Transverse colon (tissue), 4 donors: ENCODE measurements around the gene CFAP299.
A peak's percentile ranks its signal among the peaks of the same experiment; 100 is the strongest.

Experiments used
- EP300 ChIP-seq: sonication (generic); formaldehyde crosslinking; IDR thresholded peaks from one replicate; pipeline ENCODE4 v1.6.1; 2017; ENCODE audit warnings: antibody characterized with exemption, low read depth
- POLR2A ChIP-seq: fragments of 450-650 bp; IDR thresholded peaks from one replicate; pipeline ENCODE4 v1.6.1; 2016; ENCODE audit warnings: antibody characterized with exemption, mild to moderate bottlenecking, moderate library complexity
- POLR2AphosphoS5 ChIP-seq, 3 donors: sonication (generic); formaldehyde crosslinking; IDR thresholded peaks; one replicate each; pipeline ENCODE4 v1.6.1; 2016; ENCODE audit warnings: antibody characterized with exemption in 3 of 3
- TF ChIP-seq, protein P1 (sequence below), 5 experiments: fragments of 200-600 bp in 3 of 5; fragments of 450-650 bp in 2 of 5; sonication (generic) in 3 of 5; IDR thresholded peaks; 1 replicate in 2 of 5; 2 replicates in 3 of 5; pipeline ENCODE4 v1.5.1; 2016 to 2017; ENCODE audit warnings: antibody characterized with exemption in 5 of 5, inconsistent platforms in 3 of 5, mild to moderate bottlenecking in 2 of 5, moderate library complexity in 1 of 5

- no peak for TF ChIP-seq EP300
- TF ChIP-seq, protein P1, sequence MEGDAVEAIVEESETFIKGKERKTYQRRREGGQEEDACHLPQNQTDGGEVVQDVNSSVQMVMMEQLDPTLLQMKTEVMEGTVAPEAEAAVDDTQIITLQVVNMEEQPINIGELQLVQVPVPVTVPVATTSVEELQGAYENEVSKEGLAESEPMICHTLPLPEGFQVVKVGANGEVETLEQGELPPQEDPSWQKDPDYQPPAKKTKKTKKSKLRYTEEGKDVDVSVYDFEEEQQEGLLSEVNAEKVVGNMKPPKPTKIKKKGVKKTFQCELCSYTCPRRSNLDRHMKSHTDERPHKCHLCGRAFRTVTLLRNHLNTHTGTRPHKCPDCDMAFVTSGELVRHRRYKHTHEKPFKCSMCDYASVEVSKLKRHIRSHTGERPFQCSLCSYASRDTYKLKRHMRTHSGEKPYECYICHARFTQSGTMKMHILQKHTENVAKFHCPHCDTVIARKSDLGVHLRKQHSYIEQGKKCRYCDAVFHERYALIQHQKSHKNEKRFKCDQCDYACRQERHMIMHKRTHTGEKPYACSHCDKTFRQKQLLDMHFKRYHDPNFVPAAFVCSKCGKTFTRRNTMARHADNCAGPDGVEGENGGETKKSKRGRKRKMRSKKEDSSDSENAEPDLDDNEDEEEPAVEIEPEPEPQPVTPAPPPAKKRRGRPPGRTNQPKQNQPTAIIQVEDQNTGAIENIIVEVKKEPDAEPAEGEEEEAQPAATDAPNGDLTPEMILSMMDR (IDR thresholded peaks at IDR 0.05), result no peak
- peak in 2 of 3 donors; percentile 40 to 46 for TF ChIP-seq POLR2AphosphoS5 (IDR thresholded peaks at IDR 0.05)
- TF ChIP-seq POLR2A, result no peak
Measured at GRCh38 chr4:80717204-80717603, 381.7 kb downstream of the CFAP299 start.
